ENCODE measurements around the gene DPH2.

The DPH2 gene

GRCh38 chr1:43969746-43970466, at the start of gene DPH2:
Gene DPH2, plus strand, starts transcription at chr1:43970010. Its CDS starts 166 bp downstream, at chr1:43970176.
- H3K27ac Mint-ChIP-seq, result peak within 1 kb of the TSS; percentile 87

GRCh38 chr1:43921022-43921421, 48.8 kb upstream of the DPH2 start:
- Mint-ChIP-seq H3K27ac (no peak overlapping the region), H3K9me3 (no peaks in the 10 kb centered on the region), H3K36me3 (ENCODE audit: low read depth) (peaks cover 7% of the 10 kb centered on the region), H3K27me3 (no peaks in the 10 kb centered on the region), H3K4me3 (no peak overlapping the region), H3K4me1 (peaks cover 3% of the 10 kb centered on the region)
- ATAC-seq, result no peak
- DNase-seq, result no peak

More at GRCh38 chr1:43969746-43970466, at the start of gene DPH2:
- peaks cover 22% of the 10 kb centered on the region for H3K36me3 Mint-ChIP-seq (ENCODE audit: low read depth)
- peak within 1 kb of the TSS; percentile 97 for H3K4me3 Mint-ChIP-seq
- no peaks in the 10 kb centered on the region for H3K9me3 Mint-ChIP-seq
- DNase-seq (peak; percentile 95), ATAC-seq (peak; percentile 96)
- peaks cover 29% of the 10 kb centered on the region for H3K4me1 Mint-ChIP-seq
- no peaks in the 10 kb centered on the region for H3K27me3 Mint-ChIP-seq

- Mint-ChIP-seq H3K9me3 (no peaks in the 10 kb centered on the region), H3K36me3 (ENCODE audit: low read depth) (peaks cover 7% of the 10 kb centered on the region), H3K4me3 (no peak overlapping the region), H3K27me3 (no peaks in the 10 kb centered on the region), H3K27ac (no peak overlapping the region), H3K4me1 (peaks cover 4% of the 10 kb centered on the region)
- ATAC-seq (no peak), DNase-seq (no peak)
These were observed 45.3 kb upstream of the DPH2 start for GRCh38 chr1:43924516-43924915.

- Mint-ChIP-seq H3K4me3 (no peak overlapping the region), H3K36me3 (ENCODE audit: low read depth) (peaks cover 7% of the 10 kb centered on the region), H3K9me3 (no peaks in the 10 kb centered on the region), H3K4me1 (peaks cover 4% of the 10 kb centered on the region), H3K27ac (no peak overlapping the region), H3K27me3 (no peaks in the 10 kb centered on the region)
- no peak for ATAC-seq
- DNase-seq, result no peak
These were observed 44.0 kb upstream of the DPH2 start for GRCh38 chr1:43925846-43926245.

- Mint-ChIP-seq H3K36me3 (ENCODE audit: low read depth) (peaks cover 4% of the 10 kb centered on the region), H3K27me3 (peaks cover 24% of the 10 kb centered on the region), H3K9me3 (no peaks in the 10 kb centered on the region), H3K4me1 (peaks cover 15% of the 10 kb centered on the region), H3K27ac (no peak overlapping the region), H3K4me3 (no peak overlapping the region)
- ATAC-seq (no peak), DNase-seq (no peak)
These were observed 39.5 kb upstream of the DPH2 start for GRCh38 chr1:43930168-43930948.

- Mint-ChIP-seq H3K27me3 (peaks cover 27% of the 10 kb centered on the region), H3K4me1 (peaks cover 15% of the 10 kb centered on the region), H3K27ac (no peak overlapping the region), H3K9me3 (no peaks in the 10 kb centered on the region), H3K36me3 (ENCODE audit: low read depth) (peaks cover 1% of the 10 kb centered on the region), H3K4me3 (no peak overlapping the region)
- no peak for ATAC-seq
- DNase-seq, result no peak
These were observed 38.9 kb upstream of the DPH2 start for GRCh38 chr1:43930949-43931275.

- Mint-ChIP-seq H3K9me3 (no peaks in the 10 kb centered on the region), H3K4me3 (no peak overlapping the region), H3K27ac (no peak overlapping the region), H3K36me3 (ENCODE audit: low read depth) (no peaks in the 10 kb centered on the region), H3K4me1 (peaks cover 17% of the 10 kb centered on the region), H3K27me3 (peaks cover 31% of the 10 kb centered on the region)
- no peak for DNase-seq
- no peak for ATAC-seq
These were observed 37.8 kb upstream of the DPH2 start for GRCh38 chr1:43931711-43932660.

GRCh38 chr1:43932786-43933385, 36.9 kb upstream of the DPH2 start:
- H3K4me1 Mint-ChIP-seq, result peaks cover 17% of the 10 kb centered on the region
- DNase-seq, result no peak
- H3K27ac Mint-ChIP-seq, result no peak overlapping the region
- peaks cover 33% of the 10 kb centered on the region for H3K27me3 Mint-ChIP-seq
- no peaks in the 10 kb centered on the region for H3K9me3 Mint-ChIP-seq
- peak overlapping the region; percentile 23 for H3K4me3 Mint-ChIP-seq
- ATAC-seq, result no peak
- no peaks in the 10 kb centered on the region for H3K36me3 Mint-ChIP-seq (ENCODE audit: low read depth)

GRCh38 chr1:43933386-43934100, 36.3 kb upstream of the DPH2 start, which contains the start of gene ARTN:
Gene ARTN, plus strand, starts transcription at chr1:43933801. Its CDS starts 1,856 bp downstream, at chr1:43935657.
- Mint-ChIP-seq H3K27ac (no peak within 1 kb of the TSS), H3K9me3 (no peaks in the 10 kb centered on the region), H3K27me3 (peaks cover 33% of the 10 kb centered on the region), H3K36me3 (ENCODE audit: low read depth) (no peaks in the 10 kb centered on the region), H3K4me1 (peaks cover 17% of the 10 kb centered on the region), H3K4me3 (peak within 1 kb of the TSS; percentile 38)
- no peak for ATAC-seq
- no peak for DNase-seq

GRCh38 chr1:43934101-43934985, 35.5 kb upstream of the DPH2 start:
- DNase-seq, result peak; percentile 75
- Mint-ChIP-seq H3K36me3 (ENCODE audit: low read depth) (no peaks in the 10 kb centered on the region), H3K4me1 (peaks cover 17% of the 10 kb centered on the region), H3K9me3 (no peaks in the 10 kb centered on the region), H3K4me3 (peak overlapping the region; percentile 38), H3K27ac (no peak overlapping the region), H3K27me3 (peaks cover 33% of the 10 kb centered on the region)
- ATAC-seq, result peak; percentile 56

- ATAC-seq, result no peak
- Mint-ChIP-seq H3K4me3 (no peak overlapping the region), H3K27ac (no peak overlapping the region), H3K4me1 (peaks cover 12% of the 10 kb centered on the region), H3K9me3 (no peaks in the 10 kb centered on the region), H3K36me3 (ENCODE audit: low read depth) (no peaks in the 10 kb centered on the region), H3K27me3 (peaks cover 33% of the 10 kb centered on the region)
- no peak for DNase-seq
These were observed 34.9 kb upstream of the DPH2 start for GRCh38 chr1:43934986-43935324.

- Mint-ChIP-seq H3K27me3 (peaks cover 33% of the 10 kb centered on the region), H3K27ac (no peak overlapping the region), H3K9me3 (no peaks in the 10 kb centered on the region), H3K36me3 (ENCODE audit: low read depth) (no peaks in the 10 kb centered on the region), H3K4me1 (peaks cover 12% of the 10 kb centered on the region), H3K4me3 (no peak overlapping the region)
- ATAC-seq, result no peak
- DNase-seq, result no peak
These were observed 33.9 kb upstream of the DPH2 start for GRCh38 chr1:43935711-43936427.
